ENCODE measurements around the gene NOL9.
"Not testable (repeated sequence)": the region's sequence is repeated elsewhere in the genome, so short reads cannot be mapped to it uniquely, and the experiment has no call there.

NOL9 gene

DNA sequence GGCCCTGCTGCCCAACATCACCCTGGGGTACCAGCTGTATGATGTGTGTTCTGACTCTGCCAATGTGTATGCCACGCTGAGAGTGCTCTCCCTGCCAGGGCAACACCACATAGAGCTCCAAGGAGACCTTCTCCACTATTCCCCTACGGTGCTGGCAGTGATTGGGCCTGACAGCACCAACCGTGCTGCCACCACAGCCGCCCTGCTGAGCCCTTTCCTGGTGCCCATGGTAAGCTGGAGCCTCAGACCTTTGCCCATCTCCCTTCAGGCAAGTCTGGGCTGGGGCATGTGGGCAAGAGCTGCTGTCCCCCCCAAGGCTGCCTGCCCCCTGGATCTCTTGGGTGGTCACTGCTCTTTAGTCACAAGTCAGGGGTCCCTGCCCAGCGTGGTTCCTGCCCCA lies 16.7 kb upstream of the NOL9 start:
- no peak for DNase-seq

DNA sequence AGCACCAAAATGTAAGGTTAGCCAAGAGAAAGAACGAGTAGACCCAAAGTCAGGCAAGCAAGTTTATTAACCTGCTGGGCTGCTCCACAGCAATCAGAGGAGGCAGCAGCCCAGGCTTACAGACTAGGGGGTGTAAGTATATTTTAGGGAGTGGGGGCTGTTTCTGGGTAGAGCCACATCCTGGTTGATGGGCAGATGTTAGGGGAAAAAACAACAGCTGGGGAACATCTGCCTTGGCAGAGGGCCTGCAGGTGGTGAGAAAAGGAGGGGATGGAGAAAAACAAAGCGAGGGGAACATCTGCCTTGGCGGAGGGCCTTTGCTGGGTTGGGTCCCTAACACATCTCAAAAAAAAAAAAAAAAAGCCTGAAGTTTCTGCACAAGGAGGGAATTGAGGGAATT lies 15.8 kb upstream of the NOL9 start:
- no peak for DNase-seq

DNA sequence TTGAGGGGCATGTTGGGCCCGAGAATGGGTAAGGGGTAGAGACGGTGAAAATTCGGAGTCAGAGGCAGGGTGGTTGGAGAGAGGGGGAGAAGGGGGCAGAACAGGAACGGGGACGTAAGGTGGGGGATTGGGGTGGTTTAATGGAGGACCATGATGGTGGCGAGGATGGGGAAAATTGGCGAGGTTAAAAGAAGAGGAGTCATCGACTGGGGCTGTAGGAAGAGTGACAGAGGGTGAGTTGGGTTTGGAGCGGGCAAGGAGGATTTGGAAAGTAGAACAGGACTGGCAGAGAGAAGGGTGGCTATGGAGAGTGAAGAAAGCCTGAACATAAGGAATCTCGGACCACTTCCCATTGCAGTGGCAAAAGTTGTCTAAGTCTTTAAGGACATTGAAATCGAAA lies 14.7 kb upstream of the NOL9 start:
- DNase-seq, result no peak

DNA sequence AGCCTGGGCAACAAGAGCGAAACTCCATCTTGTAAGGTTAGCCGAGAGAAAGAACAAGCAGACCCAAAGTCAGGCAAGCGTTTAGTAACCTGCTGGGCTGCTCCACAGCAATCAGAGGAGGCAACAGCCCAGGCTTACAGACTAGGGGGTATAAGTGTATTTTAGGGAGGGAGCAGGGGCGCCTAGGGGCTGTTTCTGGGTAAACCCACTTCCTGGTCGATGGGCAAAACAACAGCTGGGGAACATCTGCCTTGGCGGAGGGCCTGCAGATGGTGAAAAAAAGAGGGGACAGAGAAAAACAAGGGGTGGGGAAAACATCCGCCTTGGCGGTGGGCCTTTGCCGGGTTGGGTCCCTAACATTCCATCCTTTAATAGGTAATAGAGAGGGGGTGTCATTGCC lies 6.0 kb upstream of the NOL9 start:
- no peak for DNase-seq

DNA sequence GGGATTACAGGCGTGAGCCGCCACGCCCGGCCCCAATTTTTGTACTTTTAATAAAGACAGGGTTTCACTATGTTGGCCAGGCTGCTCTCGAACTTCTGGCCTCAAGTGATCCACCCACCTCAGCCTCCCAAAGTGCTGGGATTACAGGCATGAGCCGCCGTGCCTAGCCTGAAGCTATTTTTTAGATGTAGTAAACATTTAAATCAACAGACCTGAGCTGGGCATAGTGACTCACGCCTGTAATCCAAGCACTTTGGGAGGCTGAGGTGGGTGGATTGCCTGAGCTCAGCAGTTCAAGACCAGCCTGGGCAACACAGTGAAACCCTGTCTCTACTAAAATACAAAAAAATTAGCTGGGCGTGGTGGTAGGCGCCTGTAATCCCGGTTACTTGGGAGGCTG lies 4.8 kb upstream of the NOL9 start:
- DNase-seq, result not testable (repeated sequence)

DNA sequence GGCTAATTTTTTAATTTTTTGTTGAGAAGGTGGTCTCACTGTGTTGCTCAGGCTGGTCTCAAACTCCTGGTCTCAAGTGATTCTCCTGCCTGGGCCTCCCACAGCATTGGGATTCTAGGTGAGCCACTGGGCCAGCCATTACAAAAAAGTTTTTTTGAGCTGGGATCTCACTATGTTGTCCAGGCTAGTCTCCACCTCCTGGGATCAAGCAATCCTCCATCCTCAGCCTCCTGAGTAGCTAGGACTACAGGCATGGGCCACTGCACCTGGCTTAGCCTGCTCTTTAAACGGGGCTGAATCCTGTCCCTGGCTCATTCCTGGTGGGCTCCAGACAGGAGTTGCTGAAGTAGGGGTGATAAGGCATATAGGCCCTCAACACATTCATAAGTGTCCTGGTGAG lies 3.3 kb upstream of the NOL9 start:
- no peak for DNase-seq

DNA sequence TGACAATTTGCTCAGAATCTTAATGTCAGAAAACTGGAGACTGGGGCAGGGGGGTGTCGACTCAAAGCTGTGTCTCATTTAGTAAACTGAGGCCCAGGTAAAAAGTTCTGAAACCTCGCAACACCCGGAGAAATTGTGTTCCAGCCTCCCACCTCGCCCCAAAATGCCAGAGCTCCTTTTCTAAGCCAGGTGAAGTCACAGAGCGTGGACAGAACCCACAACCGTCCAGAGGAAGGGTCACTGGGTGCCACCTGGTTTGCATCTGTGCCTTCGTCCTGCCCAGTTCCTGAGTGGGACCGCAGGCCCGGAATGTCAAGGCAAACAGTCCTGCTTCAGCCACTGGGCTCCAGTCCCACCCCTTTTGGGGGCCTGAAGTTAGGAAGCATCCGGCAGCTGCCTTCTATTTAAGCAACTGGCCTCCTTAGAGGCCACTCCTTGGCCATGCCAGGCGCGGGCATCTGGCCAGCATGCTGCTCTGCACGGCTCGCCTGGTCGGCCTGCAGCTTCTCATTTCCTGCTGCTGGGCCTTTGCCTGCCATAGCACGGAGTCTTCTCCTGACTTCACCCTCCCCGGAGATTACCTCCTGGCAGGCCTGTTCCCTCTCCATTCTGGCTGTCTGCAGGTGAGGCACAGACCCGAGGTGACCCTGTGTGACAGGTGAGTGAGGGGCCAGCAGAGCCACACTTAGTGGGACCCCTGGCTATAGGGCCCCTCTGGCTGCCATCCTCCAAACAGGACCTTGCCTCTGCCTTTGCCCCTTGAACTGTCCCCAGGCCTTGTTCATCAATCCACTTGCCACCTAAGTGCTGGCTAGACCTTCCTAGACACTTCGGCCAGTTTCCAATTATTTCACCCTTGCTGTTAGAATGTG lies 830 bp upstream of the NOL9 start, which contains the start of gene TAS1R1:
Gene TAS1R1, plus strand, starts transcription at position 401 of the 872 bp plus-strand sequence. Its CDS starts 67 bp downstream, at position 468.
- DNase-seq, result no peak

DNA sequence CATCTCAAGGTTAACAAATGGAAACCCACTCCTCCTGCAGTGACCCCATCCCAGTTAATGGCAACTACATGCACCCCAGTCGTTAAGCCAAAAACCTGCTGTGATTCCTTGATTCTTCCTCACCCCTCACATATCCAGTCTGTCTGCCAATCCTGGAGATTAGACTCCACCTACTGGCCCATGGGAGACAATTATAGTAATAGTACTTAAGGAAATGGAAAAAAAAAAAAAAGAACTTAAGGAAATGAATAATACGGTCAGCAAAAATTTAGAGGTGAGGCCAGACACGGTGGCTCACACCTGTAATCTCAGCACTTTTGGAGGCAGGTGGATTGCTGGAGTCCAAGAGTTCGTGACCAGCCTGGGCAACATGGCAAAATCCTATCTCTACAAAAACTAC lies 7.0 kb downstream of the NOL9 start:
- no peak for DNase-seq

DNA sequence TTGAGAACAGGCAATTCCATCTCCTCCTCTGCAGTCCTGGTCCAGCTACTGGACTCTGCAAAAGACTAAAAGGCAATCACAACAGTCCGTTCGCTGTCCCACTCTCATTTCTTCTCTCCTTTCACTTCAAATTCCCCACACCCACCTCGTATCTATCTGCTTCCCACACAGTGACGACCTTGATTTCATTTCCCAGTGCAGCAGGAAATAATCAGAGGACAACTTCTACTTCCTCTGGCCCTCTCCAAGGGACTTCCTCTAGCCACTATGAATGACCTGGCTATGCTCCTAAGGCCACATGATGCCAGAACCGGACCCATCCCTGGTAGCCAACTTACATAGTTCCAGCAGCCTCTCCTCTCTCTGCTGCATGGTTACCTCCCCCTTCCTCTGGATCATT lies 8.0 kb downstream of the NOL9 start:
- DNase-seq, result no peak

DNA sequence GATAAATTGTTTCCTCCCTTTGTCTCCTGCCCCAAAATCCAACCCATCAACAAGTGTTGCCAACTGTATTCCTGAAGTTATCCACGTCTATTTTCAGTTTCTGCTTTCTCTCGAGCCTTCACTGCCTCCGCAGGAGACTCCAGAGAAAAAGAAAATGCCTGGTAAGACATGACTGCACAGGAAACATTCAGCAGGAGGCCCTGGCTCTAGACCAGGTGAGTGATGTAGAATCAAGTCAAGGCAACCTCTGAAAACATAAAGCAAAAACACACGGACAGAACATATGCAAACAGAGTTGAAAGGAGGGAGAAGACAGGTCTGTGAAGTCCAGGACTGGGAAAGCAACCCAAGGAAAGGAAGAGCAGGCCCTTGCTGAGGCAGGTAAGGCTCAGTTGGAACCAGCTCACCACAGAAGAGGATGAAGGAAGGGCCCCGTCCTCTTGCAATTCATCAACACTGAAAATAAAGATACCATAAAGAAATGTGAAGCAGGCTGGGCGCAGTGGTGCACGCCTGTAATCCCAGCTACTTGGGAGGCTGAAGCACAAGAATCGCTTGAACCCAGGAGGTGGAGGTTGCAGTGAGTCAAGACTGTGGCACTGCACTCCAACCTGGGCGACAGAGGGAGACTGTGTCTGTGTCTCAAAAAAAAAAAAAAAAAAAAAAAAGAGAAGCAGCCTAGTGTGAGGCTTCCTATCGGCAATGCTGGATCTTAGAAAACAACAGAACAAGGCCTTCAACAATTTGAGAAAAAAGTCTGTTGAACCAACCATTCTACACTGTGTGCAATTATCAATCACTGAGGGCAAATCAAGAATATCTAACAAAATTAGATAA lies 8.8 kb downstream of the NOL9 start:
- DNase-seq, result no peak

DNA sequence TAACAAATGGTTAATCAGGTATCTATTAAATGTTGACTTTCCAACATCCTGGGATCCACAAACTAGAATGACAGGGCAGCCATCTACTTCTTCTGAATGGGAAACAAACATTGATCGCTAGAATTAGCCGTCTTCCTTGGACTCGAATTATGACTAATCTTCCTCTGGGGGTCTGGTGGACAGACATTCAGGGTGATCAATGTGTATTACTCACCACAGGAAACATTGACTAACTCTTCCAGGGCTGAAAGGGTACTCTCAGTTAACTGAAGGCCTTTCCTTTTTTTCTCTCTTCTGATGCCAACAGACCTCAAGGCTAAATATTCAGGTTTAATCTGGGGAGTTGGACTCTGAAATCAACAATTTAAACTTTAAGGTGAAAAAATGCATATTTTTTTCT lies 9.5 kb downstream of the NOL9 start:
- no peak for DNase-seq

DNA sequence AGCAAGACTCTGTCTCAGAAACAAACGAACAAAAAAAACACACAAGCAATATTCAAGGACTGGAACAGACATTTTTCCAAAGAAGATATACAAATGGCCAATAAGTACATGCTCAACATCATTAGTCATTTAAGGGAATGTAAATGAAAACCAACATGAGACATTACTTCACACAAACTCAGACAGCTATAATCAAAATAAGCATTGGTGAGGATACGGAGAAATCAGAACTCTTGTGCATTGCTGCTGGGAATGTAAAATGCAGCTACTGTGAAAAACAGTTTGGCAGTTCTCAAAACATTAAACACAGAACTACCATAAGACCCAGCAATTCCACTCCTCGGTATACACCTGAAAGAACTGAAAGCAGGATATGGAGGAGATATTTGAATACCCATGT lies 15.4 kb downstream of the NOL9 start:
- DNase-seq, result no peak

DNA sequence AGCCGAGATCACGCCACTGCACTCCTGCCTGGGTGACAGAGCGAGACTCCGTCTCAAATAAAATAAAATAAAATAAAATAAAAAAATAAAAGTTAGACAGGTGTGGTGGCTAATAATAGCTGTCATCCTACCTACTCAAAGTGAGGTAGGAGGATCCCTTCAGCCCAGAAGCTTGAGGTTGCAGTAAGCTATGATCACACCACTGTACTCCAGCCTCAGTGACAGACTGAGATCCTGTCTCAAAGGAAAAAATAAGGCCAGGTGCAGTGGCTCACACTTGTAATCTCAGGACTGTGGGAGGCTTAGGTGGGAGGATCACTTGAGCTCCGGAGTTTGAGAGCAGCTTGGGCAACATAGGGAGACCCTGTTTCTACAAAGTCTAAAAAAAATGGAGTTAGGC lies 18.0 kb downstream of the NOL9 start:
- no peak for DNase-seq

DNA sequence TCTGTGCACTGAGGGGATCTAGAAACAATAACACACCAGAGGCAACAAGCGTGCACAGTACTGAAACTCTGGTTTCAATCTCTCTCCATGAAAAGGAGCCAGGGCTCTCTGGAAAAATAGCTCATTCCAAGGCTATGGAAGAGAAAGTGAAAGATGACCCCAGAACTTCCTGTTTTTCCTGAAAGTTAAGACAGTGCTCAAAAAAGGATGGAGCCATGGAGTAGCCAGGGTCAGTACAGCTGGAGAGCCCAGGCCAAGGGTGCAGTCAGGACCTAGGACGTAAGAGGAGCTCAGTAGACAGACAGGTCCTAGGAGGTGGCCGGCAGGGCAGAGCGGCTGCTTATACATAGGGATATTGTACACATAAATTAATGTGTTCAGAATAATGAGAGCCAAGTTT lies 19.1 kb downstream of the NOL9 start:
- no peak for DNase-seq

DNA sequence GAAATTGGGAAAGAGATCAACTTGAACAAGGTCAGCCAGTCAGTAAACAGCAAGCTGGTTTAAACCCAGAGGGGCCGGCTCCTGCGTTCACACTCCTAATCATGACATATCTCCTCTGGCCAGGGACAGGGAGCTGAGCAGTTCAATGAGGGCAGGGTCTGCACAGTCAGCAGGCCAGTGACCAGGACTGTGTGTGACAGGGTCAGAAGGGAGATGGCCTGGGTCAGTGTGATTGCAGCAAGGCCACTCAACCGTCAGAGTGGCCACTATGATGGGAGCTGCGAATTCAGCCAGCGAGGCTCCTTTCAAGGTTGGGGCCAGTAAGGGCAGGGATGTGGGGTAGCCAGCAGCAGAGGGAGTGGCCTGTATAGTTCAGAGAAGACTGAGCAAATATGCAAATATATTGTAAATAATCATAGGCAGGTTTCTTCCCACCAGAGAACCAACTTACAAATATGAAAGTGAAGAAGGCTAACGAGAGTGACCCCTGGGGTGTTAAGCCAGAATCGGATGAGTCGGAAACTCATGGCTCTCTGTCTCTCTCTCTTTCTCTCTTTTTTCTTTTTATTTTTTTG lies 20.0 kb downstream of the NOL9 start:
- DNase-seq, result no peak

DNA sequence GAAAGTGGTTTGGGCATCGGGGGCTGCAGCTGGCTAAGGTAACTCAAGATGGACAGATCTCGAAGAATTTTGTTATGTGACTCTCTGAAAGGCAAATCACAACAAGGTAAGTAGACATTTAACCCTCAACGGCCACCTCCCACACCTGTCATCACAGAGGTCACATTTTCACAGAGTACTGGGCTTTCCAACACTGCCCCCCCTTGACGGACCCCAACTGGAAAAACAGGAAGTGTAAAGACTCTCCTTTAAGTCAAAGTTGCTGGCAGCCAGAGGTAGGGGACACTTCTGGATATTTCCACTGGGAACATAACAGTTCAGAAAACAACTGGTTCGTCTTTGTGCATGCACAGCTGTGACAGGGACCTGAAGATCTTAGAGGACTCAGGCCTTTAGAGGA lies 22.3 kb downstream of the NOL9 start:
- no peak for DNase-seq

DNA sequence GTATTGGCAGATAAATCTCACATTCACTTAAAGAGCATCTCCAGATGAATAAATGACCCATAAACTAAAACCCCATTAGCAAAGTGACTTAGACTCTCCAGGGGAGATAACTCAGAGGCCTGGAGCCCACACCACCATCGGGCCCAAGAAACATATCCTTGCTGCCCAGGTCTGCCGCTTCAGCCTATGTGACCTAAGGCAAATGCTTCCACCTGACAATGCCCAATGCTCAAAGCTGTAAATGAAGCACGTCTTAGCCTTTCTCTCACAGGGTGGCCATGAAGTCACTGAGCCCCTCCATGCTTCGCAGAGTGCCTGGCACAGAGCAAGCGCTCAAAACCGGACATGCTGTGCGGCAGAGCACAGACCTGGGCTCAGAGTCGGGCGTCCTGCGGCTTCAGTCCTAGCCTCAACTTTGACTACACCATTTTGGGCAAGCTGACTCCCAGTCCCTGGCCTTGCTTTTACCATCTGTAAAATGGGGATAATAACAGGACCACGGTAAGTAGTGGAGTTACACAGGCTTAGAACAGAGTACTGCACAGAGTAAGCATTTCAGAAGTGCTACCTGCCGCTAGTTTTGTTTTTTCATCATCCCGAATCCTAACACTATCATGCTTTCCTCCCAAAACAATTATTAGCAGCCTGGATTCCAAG lies 23.7 kb downstream of the NOL9 start:
- DNase-seq, result no peak

DNA sequence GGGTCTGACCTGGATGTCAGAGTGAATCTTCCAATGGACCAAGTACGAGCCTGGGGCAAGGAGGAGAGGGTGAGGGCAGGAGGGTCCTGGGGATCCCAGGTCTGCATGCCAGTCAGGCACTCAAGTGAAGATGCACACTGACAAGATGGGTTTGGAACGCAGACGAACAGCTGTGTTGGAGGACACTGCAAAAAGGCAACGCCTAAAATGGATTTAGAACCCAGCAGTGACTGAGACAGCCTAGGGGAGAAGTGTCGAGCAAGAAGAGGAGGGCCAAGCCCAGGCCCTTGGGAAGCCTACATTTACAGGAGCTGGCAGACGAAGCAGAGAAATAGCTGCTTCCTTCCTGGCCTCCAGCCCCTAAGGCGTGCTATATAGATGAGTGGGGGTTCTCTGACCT lies 25.8 kb downstream of the NOL9 start:
- DNase-seq, result no peak

DNA sequence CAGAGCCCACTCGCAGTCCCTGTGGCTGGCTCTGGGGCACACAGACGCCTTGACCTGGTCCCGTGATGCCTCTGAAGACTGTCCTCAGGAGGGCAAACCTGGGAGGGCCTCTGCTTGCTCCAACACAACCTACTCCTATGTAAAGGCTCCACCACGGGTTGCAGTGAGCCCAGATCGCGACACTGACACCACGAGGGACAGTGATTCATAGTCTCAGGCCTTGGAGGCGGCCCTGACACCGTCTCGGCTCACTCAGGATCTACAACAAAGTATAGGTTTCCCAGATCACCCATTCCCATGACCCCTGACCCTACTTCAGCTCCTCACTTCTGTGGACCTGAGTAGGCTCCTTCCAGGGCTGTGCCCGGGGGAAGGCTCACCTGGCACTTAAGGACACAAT lies 28.0 kb downstream of the NOL9 start:
- DNase-seq, result no peak

DNA sequence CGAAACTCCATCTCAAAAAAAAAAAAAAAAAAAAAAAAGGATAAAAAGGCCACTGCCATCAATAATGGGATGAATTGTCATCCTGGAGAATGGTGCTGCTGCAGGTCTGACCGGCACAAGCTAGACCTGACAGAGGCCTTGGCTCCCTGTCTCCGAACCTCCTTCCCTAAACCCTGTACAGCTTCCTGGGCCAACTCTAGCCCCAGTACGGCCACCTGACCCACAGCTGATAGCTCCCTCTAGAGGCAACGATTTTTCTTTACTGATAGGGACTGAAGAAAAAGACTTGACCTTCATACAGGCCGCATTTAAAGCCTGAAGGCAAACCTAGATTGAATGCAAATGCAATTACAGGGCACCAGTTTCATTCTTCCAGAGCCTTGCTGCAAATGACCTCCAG lies 30.7 kb downstream of the NOL9 start:
- DNase-seq, result no peak

DNA sequence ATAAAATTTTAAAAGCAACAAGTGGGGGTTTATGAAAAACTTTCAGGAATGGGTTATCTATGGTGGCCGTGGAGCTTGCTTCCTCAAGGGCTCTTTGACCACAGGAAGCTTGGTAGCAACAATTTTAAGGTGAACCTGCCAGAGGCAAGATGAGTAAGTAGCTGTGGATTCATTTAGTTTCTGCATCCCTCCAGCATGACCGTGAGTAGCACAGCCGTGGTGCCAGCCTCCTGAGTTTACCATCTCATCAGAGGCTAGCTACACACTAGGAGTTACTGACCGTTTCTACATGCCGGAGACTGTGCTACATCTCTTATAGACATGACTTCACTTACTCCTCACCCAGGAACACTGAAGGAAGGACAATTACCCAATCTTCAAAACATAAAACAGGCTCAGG lies 32.8 kb downstream of the NOL9 start:
- DNase-seq, result no peak

DNA sequence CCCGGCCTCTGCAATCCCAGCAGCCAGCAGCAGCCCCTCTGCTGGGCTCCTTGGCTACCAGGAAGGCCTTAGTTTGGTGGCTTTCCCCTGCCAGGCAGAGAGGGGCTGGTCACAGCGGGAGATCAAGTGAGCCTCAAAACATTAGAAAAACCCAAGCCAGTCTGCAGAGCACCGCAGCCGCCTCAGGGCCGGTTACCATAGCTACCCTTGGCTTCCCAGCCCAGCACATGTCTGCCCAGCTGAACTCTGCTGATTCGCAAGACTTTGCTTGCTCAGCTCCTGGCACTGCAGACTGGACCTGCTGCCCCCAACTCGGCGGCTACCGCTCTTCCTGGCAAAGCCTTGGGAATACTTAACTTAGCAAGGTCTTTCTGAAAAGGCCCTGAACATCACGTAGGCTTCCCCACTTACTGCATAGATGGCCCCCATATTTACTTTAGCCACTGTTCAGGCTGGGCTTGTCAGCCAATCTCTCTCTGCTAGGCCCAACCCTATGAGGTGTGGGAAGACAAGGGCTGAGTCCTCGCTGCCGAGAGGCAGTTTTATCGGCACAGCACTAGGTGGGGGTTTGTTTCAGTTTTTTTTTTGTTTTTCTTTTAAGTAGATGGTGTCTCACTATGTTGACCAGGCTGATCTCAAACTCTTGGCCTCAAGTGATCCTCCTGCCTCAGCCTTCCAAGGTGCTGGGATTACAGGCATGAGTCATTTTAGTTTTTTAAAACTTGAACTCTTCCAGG lies 34.2 kb downstream of the NOL9 start:
- DNase-seq, result no peak

DNA sequence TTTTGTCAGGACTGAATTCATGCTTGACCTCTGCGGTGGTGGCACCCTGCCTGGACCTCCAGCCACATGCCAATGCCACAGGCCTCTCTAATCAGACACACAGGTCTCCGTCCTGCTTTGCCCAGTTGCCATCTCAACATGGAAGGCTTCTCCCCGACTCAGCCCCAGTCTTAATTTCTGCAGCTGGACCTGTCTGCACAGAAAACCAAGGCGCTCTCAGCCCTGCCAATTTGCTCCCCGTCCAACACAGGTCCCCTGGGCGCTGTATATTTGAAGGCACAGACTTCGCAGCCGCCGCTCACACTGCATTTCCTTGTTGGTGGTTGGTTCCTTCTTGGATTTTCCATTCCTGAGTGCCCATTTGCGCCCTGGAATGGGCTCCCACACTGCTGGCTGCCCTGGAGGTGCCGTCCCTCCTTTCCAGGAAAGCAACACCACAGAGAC lies 34.8 kb downstream of the NOL9 start:
- DNase-seq, result no peak
